GM18867 (cell line): Measurements from ENCODE around the gene PLCL2.

Experiments used
- ATAC-seq: cut with Tn5 transposase; IDR thresholded peaks from one replicate; pipeline ENCODE4 v1.9.1; 2021; ENCODE audit warnings: mild to moderate bottlenecking, moderate library complexity; ENCODE audit not compliant: unreplicated experiment

PLCL2 gene

DNA sequence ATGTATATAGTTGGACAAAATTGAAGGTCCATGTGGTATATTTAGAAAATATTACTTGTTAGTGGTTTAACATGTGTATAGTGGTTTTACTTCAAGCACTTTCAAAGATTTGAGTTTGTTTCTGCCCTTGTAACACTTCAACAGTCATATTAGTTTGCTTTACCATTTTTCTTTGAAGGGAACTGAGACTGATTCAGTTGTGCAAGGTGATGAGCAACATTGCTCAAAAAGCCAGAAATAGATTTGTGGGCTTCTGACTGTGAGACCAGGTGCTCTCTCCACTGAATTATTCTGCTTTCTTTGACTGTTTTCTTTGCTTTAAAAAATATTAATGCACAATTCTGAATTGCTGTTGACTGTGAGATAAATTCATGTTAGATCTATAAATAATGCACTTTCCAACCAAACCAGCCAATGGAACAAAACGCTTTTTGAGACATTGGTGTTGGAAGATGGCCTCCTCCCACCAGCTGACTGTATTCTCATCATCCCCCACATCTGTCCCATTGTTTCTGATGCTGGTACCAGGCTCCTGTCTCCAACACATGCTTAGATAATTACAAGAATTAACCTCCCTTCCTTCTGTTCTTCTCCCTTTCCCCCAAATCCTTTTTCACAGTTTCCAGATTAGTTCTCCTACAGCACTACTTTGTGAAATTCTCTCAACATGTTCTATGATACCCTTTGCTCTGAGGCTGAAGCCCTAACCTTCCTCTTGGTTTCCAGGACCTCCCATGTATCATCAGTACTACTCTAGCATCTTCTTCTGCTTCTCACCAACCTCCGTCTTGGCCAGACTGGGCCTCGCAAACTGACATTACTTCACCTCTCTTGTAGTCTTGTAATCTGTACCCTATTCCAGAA lies 27.9 kb downstream of the PLCL2 start:
- peak; percentile 96 for ATAC-seq

DNA sequence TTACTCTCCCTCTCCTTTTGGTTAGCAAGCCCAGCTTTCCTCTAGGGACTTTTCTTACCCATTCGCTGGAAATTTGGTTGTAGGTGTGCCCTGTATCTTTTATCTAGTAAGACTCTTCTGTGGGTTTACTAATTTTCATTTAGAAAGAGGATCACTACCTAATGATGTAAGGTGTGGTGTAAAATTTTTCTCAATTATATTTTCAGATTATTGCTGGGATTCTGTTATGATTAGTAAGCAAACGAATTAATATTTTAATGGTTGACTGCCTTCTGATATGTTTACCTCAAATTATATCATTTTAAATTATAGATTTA lies 28.5 kb downstream of the PLCL2 start:
- peak; percentile 13 for ATAC-seq

- ATAC-seq: no peak
Observed at GRCh38 chr3:16916840-16917239, 32.1 kb downstream of the PLCL2 start.

- no peak for ATAC-seq
Observed at GRCh38 chr3:16917256-16917935, 32.6 kb downstream of the PLCL2 start.

DNA sequence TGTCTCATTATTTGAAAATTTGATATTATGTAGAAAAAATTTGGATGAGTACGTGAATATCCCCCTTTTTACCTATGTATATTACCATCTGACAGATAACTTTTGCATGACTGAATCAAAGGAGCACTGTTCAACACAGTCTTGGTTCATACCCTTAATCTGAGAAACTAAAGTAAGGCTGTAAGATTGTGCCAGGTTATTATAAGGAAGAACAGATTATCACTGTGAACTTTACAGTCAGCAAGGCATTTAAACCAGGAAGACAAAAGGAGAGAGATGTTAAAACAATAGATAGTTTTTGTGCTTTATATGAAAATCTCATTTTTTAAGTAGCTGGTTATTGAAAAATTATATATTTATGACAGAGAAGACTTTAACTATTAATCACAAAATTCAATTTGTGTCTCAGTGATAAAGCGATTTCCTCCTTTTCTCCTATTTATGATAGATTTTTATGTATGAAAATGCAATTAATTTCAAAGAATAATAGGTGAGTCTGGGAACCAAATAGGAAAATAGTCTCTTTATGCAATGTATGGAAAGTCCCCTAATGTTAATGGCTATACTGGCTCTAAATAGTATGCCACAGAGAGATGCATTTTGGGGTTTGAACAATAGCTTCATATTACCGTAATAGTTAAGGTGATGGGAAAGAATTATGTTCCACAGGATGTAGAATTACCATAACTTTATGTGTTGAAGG lies 33.4 kb downstream of the PLCL2 start:
- no peak for ATAC-seq

DNA sequence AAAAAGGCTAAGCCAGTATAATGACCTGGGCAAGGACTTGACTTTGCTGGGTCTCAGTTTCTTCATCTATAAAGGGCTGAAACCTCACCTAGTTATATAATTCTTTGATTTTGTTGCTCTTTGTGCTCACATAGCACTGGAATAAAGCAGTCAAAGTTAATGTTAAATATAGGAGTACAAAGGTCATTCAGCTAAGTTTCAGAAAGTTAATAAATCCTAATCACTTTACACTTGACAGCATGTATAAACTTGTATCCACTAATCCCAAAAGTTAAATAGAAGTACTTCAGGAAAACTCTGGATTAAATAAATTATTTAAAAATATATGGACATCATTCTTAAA lies 33.9 kb downstream of the PLCL2 start:
- ATAC-seq: no peak

- no peak for ATAC-seq
Observed at GRCh38 chr3:16923112-16923511, 38.4 kb downstream of the PLCL2 start.

- no peak for ATAC-seq
Observed at GRCh38 chr3:16927485-16927884, 42.7 kb downstream of the PLCL2 start.

DNA sequence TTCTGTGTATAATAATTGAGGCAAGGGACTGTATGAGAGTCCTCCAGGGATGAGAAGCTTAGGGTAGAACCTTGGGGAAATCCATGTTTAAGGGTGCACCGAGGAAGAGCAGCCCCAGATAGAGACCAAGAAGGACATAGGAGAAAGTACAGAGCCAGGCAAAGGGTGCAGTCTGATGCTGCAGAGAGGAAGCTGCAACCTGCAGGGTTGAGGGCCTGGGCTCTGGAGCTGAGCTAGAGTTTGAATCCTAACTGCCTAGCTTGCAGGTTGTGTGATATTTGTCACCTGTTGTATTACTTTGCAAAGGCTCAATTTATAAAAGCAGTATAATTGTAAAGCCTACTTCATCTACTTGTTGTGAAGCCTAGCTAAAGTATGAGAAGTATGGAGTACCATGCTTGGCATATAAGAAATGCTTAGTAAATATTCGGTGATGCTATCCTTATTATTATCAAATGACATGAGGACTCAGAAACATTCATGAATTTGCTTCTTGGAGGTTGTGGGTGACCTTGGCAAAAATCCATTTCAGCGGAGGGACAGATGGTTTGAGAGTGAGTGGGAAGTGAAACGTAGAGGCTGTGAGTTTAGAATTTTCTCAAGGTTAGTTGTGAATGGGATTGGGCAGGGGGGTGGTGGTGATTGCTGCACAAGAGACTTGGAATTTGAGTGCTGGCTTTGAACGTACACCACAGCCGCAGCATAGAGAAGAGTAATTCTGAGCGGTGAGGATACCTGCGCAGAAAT lies 43.8 kb downstream of the PLCL2 start:
- peak; percentile 51 for ATAC-seq

DNA sequence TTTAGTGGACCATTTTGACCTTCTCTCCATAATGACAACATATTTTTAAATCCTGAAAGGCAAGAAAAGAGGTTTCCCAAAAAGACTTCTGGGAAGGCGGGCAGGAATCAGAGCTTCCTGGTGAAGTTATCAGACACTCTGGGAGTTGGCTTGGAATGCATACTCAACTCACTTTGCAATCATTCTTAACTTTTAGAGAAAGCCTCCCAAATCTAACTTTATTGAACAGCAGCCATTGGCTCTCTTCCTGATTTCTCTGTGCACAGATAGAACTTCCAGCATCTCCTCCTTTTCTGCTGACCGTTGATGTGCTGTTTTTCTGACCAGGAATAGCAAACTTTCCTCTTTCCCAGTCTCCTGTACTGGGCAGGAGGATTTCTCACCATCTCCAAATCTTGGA lies 44.6 kb downstream of the PLCL2 start:
- no peak for ATAC-seq

DNA sequence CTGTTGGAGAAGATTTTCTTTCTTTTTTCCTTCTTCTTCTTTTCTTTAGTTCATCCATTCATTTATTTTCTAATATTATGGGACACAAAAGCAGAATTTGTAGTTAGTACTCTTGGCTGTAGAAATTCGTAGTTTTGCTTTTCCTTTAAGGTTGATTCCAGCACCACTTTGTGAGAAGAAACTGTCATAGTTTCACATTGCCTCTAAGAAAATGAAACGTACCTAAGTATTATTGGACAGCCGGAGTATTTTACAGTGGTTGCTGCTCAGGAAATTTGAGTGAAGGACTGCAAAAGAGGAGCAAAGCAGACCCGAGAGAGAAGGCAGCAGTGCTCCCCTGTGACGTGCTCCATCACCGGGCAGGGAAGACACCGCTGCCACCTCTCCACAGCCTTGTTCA lies 48.1 kb downstream of the PLCL2 start:
- ATAC-seq: peak; percentile 48

- ATAC-seq: no peak
Observed at GRCh38 chr3:16935781-16936180, 51.0 kb downstream of the PLCL2 start.

- no peak for ATAC-seq
Observed at GRCh38 chr3:16936233-16936632, 51.5 kb downstream of the PLCL2 start.

DNA sequence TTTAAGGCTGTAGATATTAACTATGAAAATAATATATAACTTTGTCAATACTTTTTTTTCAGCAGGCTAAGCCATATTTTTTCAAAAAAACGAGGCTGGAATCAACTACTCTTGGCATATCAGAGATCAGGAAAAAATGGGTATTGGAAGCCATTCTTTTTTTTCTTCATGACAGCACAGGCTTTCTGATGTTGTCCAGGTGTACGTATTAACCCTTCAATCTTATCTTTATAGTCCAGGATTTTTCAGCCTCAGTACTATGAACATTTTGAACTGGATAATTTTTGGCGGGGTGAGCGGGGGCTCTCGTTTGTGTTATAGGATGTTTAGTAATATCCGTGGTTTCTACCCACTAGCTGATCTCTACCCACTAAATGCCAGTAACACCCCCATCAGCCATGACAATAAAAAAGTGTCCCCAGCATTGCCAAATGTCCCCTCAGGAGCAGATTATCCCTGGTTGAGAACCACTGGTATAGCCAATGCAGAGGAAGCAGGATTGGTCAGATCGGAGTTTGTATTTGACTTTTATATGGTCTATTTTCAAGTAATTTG lies 52.0 kb downstream of the PLCL2 start:
- ATAC-seq: no peak

GRCh38 chr3:16937326-16937845 lies 52.6 kb downstream of the PLCL2 start:
- no peak for ATAC-seq

DNA sequence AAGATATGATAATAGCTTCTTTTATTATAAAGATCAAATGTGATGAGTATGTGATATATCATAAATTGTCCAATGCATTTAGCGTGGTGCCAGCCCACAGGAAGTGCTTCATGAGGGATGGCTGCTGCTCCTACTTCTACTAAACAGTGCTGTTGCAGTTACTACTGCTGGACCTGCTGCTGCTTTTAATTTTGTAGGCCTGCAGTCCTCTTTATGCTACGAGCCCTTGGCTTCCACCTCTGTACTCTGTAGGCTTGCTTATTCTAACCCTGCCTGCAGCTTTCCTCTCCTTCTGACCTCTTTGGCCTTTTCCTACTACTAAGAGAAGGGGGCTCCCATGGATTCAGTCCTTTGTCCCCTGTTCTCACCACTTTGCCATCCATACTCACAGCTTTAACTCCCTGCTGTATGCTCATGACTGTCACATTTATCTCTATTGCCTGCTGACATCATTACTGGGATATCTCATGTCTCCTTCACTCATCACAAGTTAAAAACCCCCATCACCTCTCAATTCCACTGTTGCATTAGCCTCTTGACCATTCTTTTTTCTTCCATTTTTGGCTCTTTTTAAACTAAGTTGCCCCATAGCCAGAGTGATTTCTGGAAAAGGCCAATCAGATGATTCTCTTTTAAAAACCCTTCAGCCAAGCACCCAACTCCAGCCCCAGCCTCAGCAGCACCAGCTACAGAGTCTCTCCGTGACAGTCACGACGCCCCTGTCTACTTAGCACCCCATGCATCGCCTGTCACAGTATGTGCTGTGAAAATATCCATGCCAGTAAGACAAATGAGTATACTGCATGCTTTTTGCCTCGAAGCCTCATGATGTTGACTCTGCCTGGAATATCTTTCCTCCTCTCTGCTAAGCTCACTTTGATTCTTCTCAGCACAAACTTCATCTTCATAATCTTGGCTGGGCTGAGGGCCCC lies 56.3 kb downstream of the PLCL2 start:
- ATAC-seq: no peak

DNA sequence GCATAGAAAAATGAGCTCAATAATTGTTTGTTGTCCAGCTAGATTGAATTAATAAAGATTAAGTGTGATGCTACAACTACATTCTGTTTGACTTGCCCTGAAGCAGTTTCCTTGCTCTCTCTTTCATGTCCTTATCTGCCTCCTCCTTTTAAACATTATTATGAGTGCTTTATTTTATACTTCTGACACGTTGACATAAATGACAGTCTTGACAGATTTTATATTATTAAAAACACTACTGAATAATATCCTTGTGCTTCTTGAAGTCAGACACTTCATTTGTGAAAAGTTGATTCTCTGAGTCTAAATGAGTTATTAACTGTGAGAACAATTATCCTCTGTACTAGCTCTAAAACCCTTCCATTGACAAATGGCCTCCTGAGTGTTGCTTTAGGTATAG lies 58.2 kb downstream of the PLCL2 start:
- ATAC-seq: no peak

GRCh38 chr3:16943857-16944256 lies 59.1 kb downstream of the PLCL2 start:
- ATAC-seq: no peak

- no peak for ATAC-seq
Observed at GRCh38 chr3:16944356-16944755, 59.6 kb downstream of the PLCL2 start.

- no peak for ATAC-seq
Observed at GRCh38 chr3:16945330-16945729, 60.6 kb downstream of the PLCL2 start.
